ENCODE results near the gene CPN1. TPM values are rescaled to one million over a fixed set of nuclear protein-coding genes. Genes with fewer than 3 reads are reported as not detected.
"Not testable (repeated sequence)": the region's sequence is repeated elsewhere in the genome, so short reads cannot be mapped to it uniquely, and the experiment has no call there.

The CPN1 gene
- total RNA-seq, result not detected

GRCh38 chr10:100081075-100082001, at the start of gene CPN1:
Gene CPN1 (minus strand): TSS chr10:100081869. CDS start chr10:100081625, 244 bp downstream.
- peaks cover 31% of the 10 kb centered on the region for H3K27me3 Mint-ChIP-seq (ENCODE audit: low read depth)
- CTCF ChIA-PET, result interaction anchor here (0.7 kb wide), 1 partner anchor 228 kb away, joined by 3 read pairs; no protein-coding TSS in a partner anchor

DNA sequence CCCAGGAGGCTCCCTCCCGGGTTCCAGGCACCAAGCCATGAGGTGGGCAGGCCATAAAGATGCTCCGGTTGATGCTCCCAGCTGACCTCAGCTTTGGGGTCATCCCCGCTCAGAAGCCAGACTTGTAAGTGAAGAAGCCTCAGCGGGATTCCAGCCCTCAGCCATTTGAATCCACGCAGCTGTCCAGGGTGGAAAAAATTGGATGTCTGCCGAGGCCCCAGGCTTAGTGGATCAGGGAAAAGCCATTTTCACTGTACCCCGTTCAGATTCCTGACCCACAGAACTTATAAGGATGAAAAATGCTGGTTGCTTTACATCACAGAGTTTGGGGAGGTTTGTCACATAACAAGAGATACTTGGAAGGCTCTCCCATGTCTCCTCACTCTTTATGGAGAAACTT, 49.2 kb upstream of the CPN1 start:
- H3K36me3 Mint-ChIP-seq (ENCODE audit: low read depth), result no peaks in the 10 kb centered on the region
- CTCF ChIA-PET, result interaction anchor here (1.9 kb wide), 1 partner anchor 121 kb away, joined by 4 read pairs; the partner anchor contains the start of gene DNMBP
- POLR2A ChIA-PET, result no interaction called here
- no peak overlapping the region for H3K27ac Mint-ChIP-seq
- DNase-seq, result no peak
- no peak for ATAC-seq
- H3K4me1 Mint-ChIP-seq (ENCODE audit: low read depth), result peaks cover 4% of the 10 kb centered on the region
- H3K4me3 Mint-ChIP-seq, result no peak overlapping the region
- peaks cover 11% of the 10 kb centered on the region for H3K9me3 Mint-ChIP-seq (ENCODE audit: insufficient read depth)
- peaks cover 23% of the 10 kb centered on the region for H3K27me3 Mint-ChIP-seq (ENCODE audit: low read depth)

More at GRCh38 chr10:100081075-100082001, at the start of gene CPN1:
- H3K36me3 Mint-ChIP-seq (ENCODE audit: low read depth), result no peaks in the 10 kb centered on the region
- POLR2A ChIA-PET, result no interaction called here
- no peak for DNase-seq
- no peak within 1 kb of the TSS for H3K4me3 Mint-ChIP-seq
- no peak for ATAC-seq
- H3K27ac Mint-ChIP-seq, result no peak within 1 kb of the TSS
- H3K9me3 Mint-ChIP-seq (ENCODE audit: insufficient read depth), result no peaks in the 10 kb centered on the region
- no peaks in the 10 kb centered on the region for H3K4me1 Mint-ChIP-seq (ENCODE audit: low read depth)

DNA sequence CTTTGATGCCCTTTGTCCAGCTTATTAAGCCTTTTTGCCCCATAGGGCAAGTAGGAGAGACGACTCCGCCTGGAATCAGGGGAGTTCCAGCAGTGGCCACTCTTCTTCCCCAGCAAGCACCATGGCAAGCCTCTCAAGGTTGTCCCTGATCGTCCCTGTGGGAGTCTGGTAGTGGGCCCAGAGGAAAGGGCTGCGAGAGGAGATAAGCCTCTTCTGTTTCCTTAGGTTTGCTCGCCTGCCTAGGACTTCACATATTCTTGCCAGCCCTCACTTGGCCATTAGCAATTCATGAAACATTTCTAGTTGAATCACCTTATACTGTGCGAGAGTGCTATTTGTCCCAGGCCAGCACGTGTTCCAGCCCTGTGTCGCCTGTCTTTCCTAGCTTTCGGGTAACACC, 47.8 kb upstream of the CPN1 start:
- DNase-seq (no peak), ATAC-seq (no peak)
- Mint-ChIP-seq H3K4me1 (ENCODE audit: low read depth) (peaks cover 4% of the 10 kb centered on the region), H3K27me3 (ENCODE audit: low read depth) (peaks cover 21% of the 10 kb centered on the region), H3K9me3 (ENCODE audit: insufficient read depth) (no peaks in the 10 kb centered on the region), H3K27ac (no peak overlapping the region), H3K4me3 (no peak overlapping the region), H3K36me3 (ENCODE audit: low read depth) (no peaks in the 10 kb centered on the region)
- ChIA-PET POLR2A (no interaction called here), CTCF (interaction anchor here (1.5 to 1.9 kb wide), 2 partner anchors 20 to 120 kb away, joined by 4 read pairs; partner anchors contain the start of gene DNMBP)

GRCh38 chr10:100128951-100129350, 47.3 kb upstream of the CPN1 start:
- DNase-seq, result no peak
- Mint-ChIP-seq H3K4me3 (no peak overlapping the region), H3K27ac (no peak overlapping the region), H3K36me3 (ENCODE audit: low read depth) (no peaks in the 10 kb centered on the region), H3K9me3 (ENCODE audit: insufficient read depth) (no peaks in the 10 kb centered on the region), H3K27me3 (ENCODE audit: low read depth) (peaks cover 21% of the 10 kb centered on the region), H3K4me1 (ENCODE audit: low read depth) (peaks cover 6% of the 10 kb centered on the region)
- POLR2A ChIA-PET, result interaction anchor here (0.6 kb wide), 1 partner anchor 724 kb away, joined by 5 read pairs; no protein-coding TSS in a partner anchor
- CTCF ChIA-PET, result interaction anchor here (1.5 to 1.9 kb wide), 2 partner anchors 20 to 119 kb away, joined by 4 read pairs; partner anchors contain the start of gene DNMBP
- ATAC-seq, result no peak

DNA sequence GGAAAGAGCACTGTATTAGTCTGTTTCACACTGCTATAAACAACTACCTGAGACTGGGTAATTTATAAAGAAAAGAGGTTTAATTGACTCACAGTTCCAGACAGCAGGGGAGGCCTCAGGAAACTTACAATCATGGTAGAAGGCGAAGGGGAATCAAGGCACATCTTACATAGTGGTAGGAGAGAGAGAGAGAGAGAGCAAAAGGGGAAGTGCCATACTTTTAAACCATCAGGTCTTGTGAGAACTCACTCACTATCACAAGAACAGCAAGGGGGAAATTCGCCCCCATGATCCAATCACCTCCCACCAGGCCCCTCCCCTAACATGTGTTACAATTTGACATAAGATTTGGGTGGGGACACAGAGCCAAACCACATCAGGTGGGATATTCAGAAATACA, 43.7 kb upstream of the CPN1 start:
- Mint-ChIP-seq H3K4me1 (ENCODE audit: low read depth) (peaks cover 19% of the 10 kb centered on the region), H3K27me3 (ENCODE audit: low read depth) (peaks cover 11% of the 10 kb centered on the region)
- H3K27ac Mint-ChIP-seq; POLR2A ChIA-PET; H3K4me3 Mint-ChIP-seq; DNase-seq; ATAC-seq; H3K36me3 Mint-ChIP-seq (ENCODE audit: low read depth); H3K9me3 Mint-ChIP-seq (ENCODE audit: insufficient read depth); CTCF ChIA-PET: not testable (repeated sequence)

GRCh38 chr10:100124097-100124496, 42.4 kb upstream of the CPN1 start:
- DNase-seq (no peak), ATAC-seq (no peak)
- no peaks in the 10 kb centered on the region for H3K36me3 Mint-ChIP-seq (ENCODE audit: low read depth)
- peaks cover 7% of the 10 kb centered on the region for H3K27me3 Mint-ChIP-seq (ENCODE audit: low read depth)
- no peak overlapping the region for H3K4me3 Mint-ChIP-seq
- no peaks in the 10 kb centered on the region for H3K9me3 Mint-ChIP-seq (ENCODE audit: insufficient read depth)
- CTCF ChIA-PET, result no interaction called here
- POLR2A ChIA-PET, result no interaction called here
- H3K4me1 Mint-ChIP-seq (ENCODE audit: low read depth), result peaks cover 19% of the 10 kb centered on the region
- no peak overlapping the region for H3K27ac Mint-ChIP-seq

- Mint-ChIP-seq H3K4me1 (ENCODE audit: low read depth) (peaks cover 19% of the 10 kb centered on the region), H3K9me3 (ENCODE audit: insufficient read depth) (no peaks in the 10 kb centered on the region), H3K27ac (peak overlapping the region; percentile 78), H3K4me3 (peak overlapping the region; percentile 50), H3K36me3 (ENCODE audit: low read depth) (no peaks in the 10 kb centered on the region), H3K27me3 (ENCODE audit: low read depth) (no peaks in the 10 kb centered on the region)
- DNase-seq (peak; percentile 47), ATAC-seq (no peak)
- ChIA-PET CTCF (interaction anchor here (0.5 to 1.5 kb wide), 3 partner anchors 27 to 77 kb away, joined by 3 read pairs; no protein-coding TSS in a partner anchor), POLR2A (no interaction called here)
Observed at GRCh38 chr10:100122780-100123179, 41.1 kb upstream of the CPN1 start.

GRCh38 chr10:100120550-100120949, 38.9 kb upstream of the CPN1 start:
- CTCF ChIA-PET, result interaction anchor here (1.3 kb wide), 1 partner anchor 75 kb away, joined by 4 read pairs; no protein-coding TSS in a partner anchor
- H3K4me1 Mint-ChIP-seq (ENCODE audit: low read depth), result peaks cover 19% of the 10 kb centered on the region
- ATAC-seq (no peak), DNase-seq (no peak)
- H3K27me3 Mint-ChIP-seq (ENCODE audit: low read depth), result peaks cover 6% of the 10 kb centered on the region
- H3K4me3 Mint-ChIP-seq, result no peak overlapping the region
- H3K27ac Mint-ChIP-seq, result no peak overlapping the region
- POLR2A ChIA-PET, result no interaction called here
- H3K36me3 Mint-ChIP-seq (ENCODE audit: low read depth), result no peaks in the 10 kb centered on the region
- H3K9me3 Mint-ChIP-seq (ENCODE audit: insufficient read depth), result no peaks in the 10 kb centered on the region

- ATAC-seq (no peak), DNase-seq (no peak)
- Mint-ChIP-seq H3K36me3 (ENCODE audit: low read depth) (no peaks in the 10 kb centered on the region), H3K4me3 (no peak overlapping the region), H3K9me3 (ENCODE audit: insufficient read depth) (no peaks in the 10 kb centered on the region), H3K4me1 (ENCODE audit: low read depth) (peaks cover 19% of the 10 kb centered on the region), H3K27me3 (ENCODE audit: low read depth) (peaks cover 10% of the 10 kb centered on the region), H3K27ac (no peak overlapping the region)
- CTCF ChIA-PET, result interaction anchor here (1.3 to 1.7 kb wide), 2 partner anchors 10 to 74 kb away, joined by 4 to 5 read pairs; no protein-coding TSS in a partner anchor
- POLR2A ChIA-PET, result no interaction called here
Observed at GRCh38 chr10:100119726-100120125, 38.1 kb upstream of the CPN1 start.

DNA sequence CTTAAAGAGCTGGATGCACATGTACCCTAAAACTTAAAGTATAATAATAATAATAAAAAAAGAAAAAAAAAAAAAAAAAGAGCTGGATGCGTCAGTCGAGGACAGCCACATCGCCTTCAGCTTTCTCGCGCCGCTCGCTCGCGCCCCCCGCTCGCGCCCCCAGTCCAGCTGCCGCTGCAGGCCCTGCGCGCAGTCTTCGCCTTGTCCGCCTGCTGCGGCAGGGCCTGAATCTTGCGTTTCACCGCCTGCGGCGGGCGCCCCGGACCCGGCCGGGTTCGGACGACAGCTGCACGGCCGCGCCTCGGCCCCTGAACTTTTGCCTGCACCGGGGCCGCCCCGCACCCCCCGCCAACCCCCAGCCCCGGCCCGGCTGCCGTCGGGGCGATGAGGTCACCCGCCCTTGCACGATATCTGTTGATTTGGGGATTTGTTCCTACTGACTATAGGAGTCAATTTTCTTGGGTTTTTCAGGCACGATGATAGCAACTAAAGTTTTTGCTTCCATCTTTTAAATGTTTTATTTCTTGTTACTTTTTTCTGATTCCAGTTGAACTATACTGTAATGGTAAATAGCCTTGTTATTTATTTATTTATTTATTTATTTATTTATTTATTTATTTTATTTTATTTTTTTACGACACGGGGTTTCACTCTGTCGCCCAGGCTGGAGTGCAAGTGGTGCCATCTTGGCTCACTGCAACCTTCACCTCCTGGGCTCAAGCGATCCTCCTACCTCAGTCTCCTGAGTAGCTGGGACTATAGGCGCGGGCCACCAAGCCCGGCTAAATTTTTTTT, 33.5 kb upstream of the CPN1 start:
- Mint-ChIP-seq H3K27ac (no peak overlapping the region), H3K4me3 (no peak overlapping the region), H3K36me3 (ENCODE audit: low read depth) (no peaks in the 10 kb centered on the region), H3K4me1 (ENCODE audit: low read depth) (no peaks in the 10 kb centered on the region), H3K9me3 (ENCODE audit: insufficient read depth) (no peaks in the 10 kb centered on the region), H3K27me3 (ENCODE audit: low read depth) (peaks cover 20% of the 10 kb centered on the region)
- ChIA-PET POLR2A (no interaction called here), CTCF (interaction anchor here (1.5 kb wide), 1 partner anchor 70 kb away, joined by 3 read pairs; no protein-coding TSS in a partner anchor)
- no peak for ATAC-seq
- DNase-seq, result no peak

GRCh38 chr10:100114460-100114859, 32.8 kb upstream of the CPN1 start:
- POLR2A ChIA-PET, result no interaction called here
- no peaks in the 10 kb centered on the region for H3K4me1 Mint-ChIP-seq (ENCODE audit: low read depth)
- CTCF ChIA-PET, result interaction anchor here (1.5 kb wide), 1 partner anchor 69 kb away, joined by 3 read pairs; no protein-coding TSS in a partner anchor

More at GRCh38 chr10:100114460-100114859, 32.8 kb upstream of the CPN1 start:
- Mint-ChIP-seq H3K27ac (no peak overlapping the region), H3K9me3 (ENCODE audit: insufficient read depth) (no peaks in the 10 kb centered on the region), H3K36me3 (ENCODE audit: low read depth) (no peaks in the 10 kb centered on the region), H3K27me3 (ENCODE audit: low read depth) (peaks cover 21% of the 10 kb centered on the region), H3K4me3 (no peak overlapping the region)
- ATAC-seq (no peak), DNase-seq (no peak)
